Hepatocyte (in vitro differentiated cells): ENCODE measurements around the gene SMG9.

Experiments used
- CTCF ChIP-seq: fragments of 200-600 bp; sonication (generic); IDR thresholded peaks from 2 replicates; pipeline ENCODE4 v1.5.1; 2016; ENCODE audit warnings: antibody characterized with exemption, mild to moderate bottlenecking; ENCODE audit not compliant: poor library complexity
- EZH2 ChIP-seq: fragments of 200-600 bp; sonication (generic); IDR thresholded peaks from 2 replicates; pipeline ENCODE4 v1.6.1; 2016; ENCODE audit warnings: antibody characterized with exemption, mild to moderate bottlenecking, borderline replicate concordance
- EZH2phosphoT487 ChIP-seq: fragments of 200-600 bp; sonication (generic); IDR thresholded peaks from one replicate; pipeline ENCODE4 v1.6.1; 2018; ENCODE audit warnings: antibody characterized with exemption, mild to moderate bottlenecking, low read depth, moderate library complexity; ENCODE audit not compliant: unreplicated experiment, severe bottlenecking

GRCh38 chr19:43708716-43709115 lies 46.0 kb downstream of the SMG9 start:
- TF ChIP-seq CTCF (no peak), EZH2 (no peak), EZH2phosphoT487 (no peak)
